Mesenchymal stem cell (in vitro differentiated cells and primary cell): ENCODE results near the gene OR2A42.
"Not testable (repeated sequence)": the region's sequence is repeated elsewhere in the genome, so short reads cannot be mapped to it uniquely, and the experiment has no call there.

ENCODE experiments used
- DNase-seq: peaks from one replicate; pipeline ENCODE4 v3.0.0-alpha.2; 2013
- H2AFZ ChIP-seq: one replicate; pipeline ENCODE4 v1.6.1; 2013; ENCODE audit warnings: low read depth, mild to moderate bottlenecking, control low read depth, inconsistent platforms, low read length, moderate library complexity
- H2AK5ac ChIP-seq: 2 replicates; pipeline ENCODE4 v1.6.1; 2013; ENCODE audit warnings: low read length, moderate library complexity, mild to moderate bottlenecking, inconsistent platforms; ENCODE audit not compliant: severe bottlenecking
- H2BK120ac ChIP-seq: one replicate; pipeline ENCODE4 v1.6.1; 2013; ENCODE audit warnings: low read depth, mild to moderate bottlenecking, inconsistent platforms, low read length, moderate library complexity
- H2BK12ac ChIP-seq, 2 experiments: one replicate each; pipeline ENCODE4 v1.6.1; 2013; ENCODE audit warnings: inconsistent platforms in 2 of 2, low read length in 2 of 2, mild to moderate bottlenecking in 2 of 2, moderate library complexity in 2 of 2, control low read depth in 1 of 2
- H2BK15ac ChIP-seq: one replicate; pipeline ENCODE4 v1.6.1; 2013; ENCODE audit warnings: mild to moderate bottlenecking, low read depth, inconsistent platforms; ENCODE audit not compliant: poor library complexity, severe bottlenecking
- H2BK5ac ChIP-seq: 2 replicates; pipeline ENCODE4 v1.6.1; 2013; ENCODE audit warnings: low read depth, mild to moderate bottlenecking, low read length, control low read depth, inconsistent platforms; ENCODE audit not compliant: poor library complexity, severe bottlenecking
- H3K14ac ChIP-seq, 2 experiments: one replicate each; pipeline ENCODE4 v1.6.1; 2013; ENCODE audit warnings: inconsistent platforms in 2 of 2, low read length in 2 of 2, control low read depth in 1 of 2, mild to moderate bottlenecking in 1 of 2, moderate library complexity in 1 of 2
- H3K18ac ChIP-seq, 2 experiments: one replicate each; pipeline ENCODE4 v1.6.1; 2013; ENCODE audit warnings: inconsistent platforms in 2 of 2, low read length in 2 of 2, control low read depth in 1 of 2, low read depth in 1 of 2, mild to moderate bottlenecking in 1 of 2
- H3K23ac ChIP-seq, 2 experiments: one replicate each; pipeline ENCODE4 v1.6.1; 2013; ENCODE audit warnings: inconsistent platforms in 2 of 2, low read length in 2 of 2, mild to moderate bottlenecking in 2 of 2, moderate library complexity in 2 of 2, control low read depth in 1 of 2
- H3K27ac ChIP-seq: 2 replicates; pipeline ENCODE4 v1.5.1; 2013; ENCODE audit warnings: mild to moderate bottlenecking, moderate library complexity, low read length, control low read depth, inconsistent platforms; ENCODE audit not compliant: poor library complexity, severe bottlenecking
- H3K27me3 ChIP-seq, 2 experiments: 2 replicates each; pipeline versions ENCODE4 v1.6.1 to v1.7.0; 2013; ENCODE audit warnings: low read length in 2 of 2, mild to moderate bottlenecking in 2 of 2, moderate library complexity in 2 of 2, control low read depth in 1 of 2, inconsistent platforms in 1 of 2; ENCODE audit not compliant: control insufficient read depth in 1 of 2, insufficient read depth in 1 of 2
- H3K36me3 ChIP-seq, 2 experiments: 2 replicates each; pipeline versions ENCODE4 v1.6.1 to v1.7.0; 2013; ENCODE audit warnings: low read length in 2 of 2, control low read depth in 1 of 2, inconsistent platforms in 1 of 2, low read depth in 1 of 2, mild to moderate bottlenecking in 1 of 2; ENCODE audit not compliant: insufficient read depth in 2 of 2, control insufficient read depth in 1 of 2
- H3K4ac ChIP-seq, 2 experiments: one replicate each; pipeline ENCODE4 v1.6.1; 2013; ENCODE audit warnings: inconsistent platforms in 2 of 2, low read length in 2 of 2, mild to moderate bottlenecking in 2 of 2, moderate library complexity in 2 of 2, control low read depth in 1 of 2, low read depth in 1 of 2
- H3K4me1 ChIP-seq: 2 replicates; pipeline ENCODE4 v1.6.1; 2013; ENCODE audit warnings: low read depth, low read length, control low read depth; ENCODE audit not compliant: control insufficient read depth, insufficient read depth
- H3K4me2 ChIP-seq: 2 replicates; pipeline ENCODE4 v1.6.1; 2013; ENCODE audit warnings: low read length, mild to moderate bottlenecking, inconsistent platforms; ENCODE audit not compliant: poor library complexity, severe bottlenecking
- H3K4me3 ChIP-seq, 2 experiments: 2 replicates each; pipeline versions ENCODE4 v1.5.1 to v1.7.0; 2013; ENCODE audit warnings: low read length in 2 of 2, mild to moderate bottlenecking in 2 of 2, control low read depth in 1 of 2, low read depth in 1 of 2; ENCODE audit not compliant: insufficient read depth in 1 of 2
- H3K79me1 ChIP-seq: replicated peaks from 2 replicates; pipeline ENCODE4 v1.6.1; 2013; ENCODE audit warnings: mild to moderate bottlenecking, control low read depth, low read length, inconsistent platforms; ENCODE audit not compliant: poor library complexity, severe bottlenecking
- H3K9ac ChIP-seq: 2 replicates; pipeline ENCODE4 v1.7.0; 2013; ENCODE audit warnings: mild to moderate bottlenecking, low read length, moderate library complexity
- H3K9me3 ChIP-seq: 2 replicates; pipeline ENCODE4 v1.7.0; 2013; ENCODE audit warnings: mild to moderate bottlenecking, low read length; ENCODE audit not compliant: control insufficient read depth
- H4K8ac ChIP-seq: one replicate; pipeline ENCODE4 v1.6.1; 2013; ENCODE audit warnings: inconsistent platforms, mild to moderate bottlenecking, low read length, moderate library complexity
- H4K91ac ChIP-seq: one replicate; pipeline ENCODE4 v1.6.1; 2013; ENCODE audit warnings: mild to moderate bottlenecking, low read length, inconsistent platforms
- WGBS: methylation state at CpG from one replicate; pipeline ENCODE4 v1.1.7; 2013; ENCODE audit warnings: mixed read lengths; 5-methylcytosine and 5-hydroxymethylcytosine counted together

OR2A42 gene

DNA sequence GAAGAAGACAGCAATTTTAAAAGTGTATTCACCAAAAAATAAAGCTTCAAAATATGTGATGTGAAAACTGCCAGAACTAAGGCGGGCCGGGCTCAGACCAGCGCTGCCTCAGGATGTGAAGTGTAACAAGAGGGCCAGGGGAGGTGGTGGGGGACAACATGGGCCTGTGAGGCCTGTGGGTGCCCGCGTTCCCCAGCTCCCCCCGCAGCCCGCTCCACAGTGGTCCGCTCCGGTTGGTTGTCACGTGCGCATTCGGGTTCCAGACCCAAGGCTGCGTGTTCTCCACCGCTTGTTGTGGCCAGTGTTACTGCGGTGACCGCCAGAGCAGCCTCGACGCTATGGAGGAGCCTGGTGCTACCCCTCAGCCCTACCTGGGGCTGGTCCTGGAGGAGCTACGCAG lies 56.2 kb downstream of the OR2A42 start, which contains the start of gene CTAGE4:
CTAGE4 (plus strand) TSS at position 301 of the 400 bp plus-strand sequence; CDS start at position 339, 38 bp downstream.
- H2AK5ac ChIP-seq, H2BK12ac ChIP-seq, H2BK5ac ChIP-seq, H3K9ac ChIP-seq, H4K91ac ChIP-seq, H3K27ac ChIP-seq, DNase-seq, H3K4me3 ChIP-seq, H3K36me3 ChIP-seq, H4K8ac ChIP-seq, H3K4me2 ChIP-seq, H3K4me1 ChIP-seq, H3K9me3 ChIP-seq, H3K4ac ChIP-seq, H2BK120ac ChIP-seq, H2BK15ac ChIP-seq, H3K18ac ChIP-seq, H3K14ac ChIP-seq, H2AFZ ChIP-seq, H3K79me1 ChIP-seq, H3K23ac ChIP-seq, H3K27me3 ChIP-seq: not testable (repeated sequence)
- WGBS: no CpG with 5 or more reads among the region's 19 CpGs

- not testable (repeated sequence) for H4K8ac ChIP-seq, H3K27me3 ChIP-seq
These were observed 60.3 kb downstream of the OR2A42 start for GRCh38 chr7:144179165-144179479.

DNA sequence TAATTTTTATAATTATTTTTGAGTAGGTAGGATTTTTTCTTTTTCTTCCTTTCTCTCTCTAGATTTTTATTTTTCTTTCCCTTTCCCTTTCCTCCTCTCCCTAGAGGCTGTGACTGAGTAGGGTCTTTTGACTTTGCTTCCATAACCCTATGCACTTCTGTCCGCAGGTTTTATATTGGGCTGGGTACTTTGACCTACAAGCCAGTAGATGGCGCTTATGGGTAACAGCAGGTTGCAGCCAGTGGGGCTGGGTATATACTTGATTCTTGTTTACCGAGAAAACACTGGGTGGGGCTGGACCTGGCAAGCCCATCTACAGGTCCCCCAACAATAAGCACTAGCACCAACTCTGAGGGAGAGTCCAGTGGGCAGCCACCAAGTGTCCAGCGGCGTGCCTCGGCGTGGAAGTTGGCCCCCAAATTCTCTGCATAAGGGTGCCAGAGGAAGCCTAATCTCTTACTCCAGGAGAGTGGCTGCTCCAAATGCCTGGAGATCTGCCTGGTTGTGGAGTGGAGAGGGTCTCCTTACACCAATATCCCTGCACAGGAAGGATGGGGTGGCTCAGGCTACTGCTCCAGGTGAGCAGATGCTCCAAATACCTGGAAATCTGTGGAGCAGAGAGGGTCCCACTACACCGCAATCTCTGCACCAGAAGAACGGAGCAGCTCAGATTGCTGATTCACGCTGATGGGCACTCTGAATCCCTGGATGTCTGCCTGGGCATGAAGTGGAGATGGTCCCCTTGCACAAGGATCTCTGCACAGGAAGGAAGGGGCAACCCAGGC lies 60.8 kb downstream of the OR2A42 start:
- H2BK5ac ChIP-seq, H2AFZ ChIP-seq, H3K4me1 ChIP-seq, H3K14ac ChIP-seq, H3K4ac ChIP-seq, H3K4me2 ChIP-seq, H3K79me1 ChIP-seq, H3K27me3 ChIP-seq, H3K9ac ChIP-seq, H3K4me3 ChIP-seq, H2BK120ac ChIP-seq, H2BK15ac ChIP-seq, H3K9me3 ChIP-seq, H3K23ac ChIP-seq, H2BK12ac ChIP-seq, H3K18ac ChIP-seq, H3K27ac ChIP-seq, H4K91ac ChIP-seq, H4K8ac ChIP-seq, H3K36me3 ChIP-seq, H2AK5ac ChIP-seq: not testable (repeated sequence)
- DNase-seq: peak; percentile 20
- WGBS: 0% methylated on average over 1 of the region's 10 CpGs

More at GRCh38 chr7:144179165-144179479, 60.3 kb downstream of the OR2A42 start:
- H3K23ac ChIP-seq, H2BK15ac ChIP-seq, H2BK120ac ChIP-seq, H2AFZ ChIP-seq, H3K14ac ChIP-seq, H2BK5ac ChIP-seq, H3K4me2 ChIP-seq, H4K91ac ChIP-seq, H2AK5ac ChIP-seq, H3K4me1 ChIP-seq, DNase-seq, H2BK12ac ChIP-seq, H3K36me3 ChIP-seq, H3K27ac ChIP-seq, H3K9me3 ChIP-seq, H3K4ac ChIP-seq, H3K9ac ChIP-seq, H3K18ac ChIP-seq, H3K4me3 ChIP-seq, H3K79me1 ChIP-seq: not testable (repeated sequence)
- WGBS: no CpG with 5 or more reads among the region's 2 CpGs
